Naive thymus-derived CD4-positive, alpha-beta T cell (primary cell): ENCODE data around the gene ITPR1. TPM values are rescaled to one million over a fixed set of nuclear protein-coding genes. Genes with fewer than 3 reads are reported as not detected.

Experiments used
- ATAC-seq: fragments of 150-1000 bp; cut with Tn5 transposase; 2 replicates; pipeline ENCODE4 v1.10.0; 2021; ENCODE audit warnings: mild to moderate bottlenecking, moderate library complexity
- CTCF ChIA-PET: fragments of 350-600 bp; sonication (Branson Sonifier 250); formaldehyde crosslinking; loops from one replicate; lab custom pipeline; 2021; ENCODE audit warnings: antibody characterized with exemption; lab: Charles Lee
- POLR2A ChIA-PET: fragments of 350-600 bp; sonication (Branson Sonifier 250); formaldehyde crosslinking; loops from one replicate; lab custom pipeline; 2021; ENCODE audit warnings: antibody characterized with exemption, inconsistent platforms; lab: Charles Lee
- DNase-seq, 9 donors: peaks; one replicate each; pipeline versions ENCODE4 v3.0.0 to v3.0.0-alpha.2; 2020 to 2022; ENCODE audit warnings: mixed read lengths in 1 of 9
- H3K27ac ChIP-seq: one replicate; pipeline ENCODE4 v1.7.0; 2013; ENCODE audit warnings: mild to moderate bottlenecking, low read depth, low read length, moderate library complexity
- H3K27me3 ChIP-seq, 2 donors: one replicate each; pipeline ENCODE4 v1.7.0; 2013; ENCODE audit warnings: low read length in 2 of 2, mild to moderate bottlenecking in 2 of 2, moderate library complexity in 2 of 2; ENCODE audit not compliant: control insufficient read depth in 2 of 2, insufficient read depth in 2 of 2
- H3K36me3 ChIP-seq, 3 experiments: 1 replicate in 2 of 3; 2 replicates in 1 of 3; pipeline ENCODE4 v1.7.0; 2013; ENCODE audit warnings: low read length in 3 of 3, mild to moderate bottlenecking in 3 of 3, moderate library complexity in 1 of 3; ENCODE audit not compliant: insufficient read depth in 3 of 3, control insufficient read depth in 2 of 3
- H3K4me1 ChIP-seq, 2 donors: one replicate each; pipeline ENCODE4 v1.7.0; 2013; ENCODE audit warnings: low read length in 2 of 2, mild to moderate bottlenecking in 2 of 2, moderate library complexity in 1 of 2; ENCODE audit not compliant: control insufficient read depth in 2 of 2, insufficient read depth in 2 of 2
- H3K4me3 ChIP-seq: 2 replicates; pipeline ENCODE4 v1.7.0; 2013; ENCODE audit warnings: mild to moderate bottlenecking, low read length
- H3K9me3 ChIP-seq, 3 experiments: 1 replicate in 2 of 3; 2 replicates in 1 of 3; pipeline ENCODE4 v1.7.0; 2013; ENCODE audit warnings: low read length in 3 of 3; ENCODE audit not compliant: control insufficient read depth in 2 of 3
- H3K27ac Mint-ChIP-seq, 9 donors: one replicate each; pipeline ENCODE4 v1.8.0; 2020 to 2022; ENCODE audit warnings: mixed read lengths in 9 of 9, mild to moderate bottlenecking in 8 of 9, moderate library complexity in 5 of 9, inconsistent platforms in 2 of 9
- H3K27me3 Mint-ChIP-seq, 5 donors: one replicate each; pipeline ENCODE4 v1.8.0; 2021 to 2022; ENCODE audit warnings: mixed read lengths in 5 of 5, mild to moderate bottlenecking in 1 of 5
- H3K36me3 Mint-ChIP-seq, 5 donors: one replicate each; pipeline ENCODE4 v1.8.0; 2020 to 2022; ENCODE audit warnings: mixed read lengths in 5 of 5, mild to moderate bottlenecking in 3 of 5, inconsistent platforms in 1 of 5
- H3K4me1 Mint-ChIP-seq, 7 donors: one replicate each; pipeline ENCODE4 v1.8.0; 2020 to 2022; ENCODE audit warnings: mixed read lengths in 7 of 7, mild to moderate bottlenecking in 3 of 7, inconsistent platforms in 1 of 7
- H3K4me3 Mint-ChIP-seq, 10 donors: one replicate each; pipeline ENCODE4 v1.8.0; 2020 to 2022; ENCODE audit warnings: mild to moderate bottlenecking in 10 of 10, mixed read lengths in 10 of 10, moderate library complexity in 6 of 10, inconsistent platforms in 2 of 10
- H3K9me3 Mint-ChIP-seq, 11 donors: one replicate each; pipeline ENCODE4 v1.8.0; 2020 to 2022; ENCODE audit warnings: mixed read lengths in 11 of 11, mild to moderate bottlenecking in 4 of 11, inconsistent platforms in 1 of 11, moderate library complexity in 1 of 11
- intact Hi-C, 2 donors: fragments of 100-400 bp; cut with micrococcal nuclease; formaldehyde crosslinking; loops; one replicate each; pipeline ENCODE4 v1.15.1; 2023
- polyA plus RNA-seq, 2 donors: library from polyadenylated mRNA; unstranded; fragments of 300-500 nt; fragmentation: Illumina TruSeq; gene quantifications; one replicate each; pipeline ENCODE4 v1.2.3, GENCODE V29; 2021
- total RNA-seq, 6 experiments: library from RNA in 5 of 6; stranded (reverse) in 5 of 6; gene quantifications; 1 replicate in 5 of 6; 2 replicates in 1 of 6; pipeline ENCODE4 v1.2.3 and lab custom pipeline; 2021 to 2026

The ITPR1 gene
- total and polyA plus RNA-seq, 7 experiments from 2014 or later: 15.1 to 118 (median 83.8) TPM

DNA sequence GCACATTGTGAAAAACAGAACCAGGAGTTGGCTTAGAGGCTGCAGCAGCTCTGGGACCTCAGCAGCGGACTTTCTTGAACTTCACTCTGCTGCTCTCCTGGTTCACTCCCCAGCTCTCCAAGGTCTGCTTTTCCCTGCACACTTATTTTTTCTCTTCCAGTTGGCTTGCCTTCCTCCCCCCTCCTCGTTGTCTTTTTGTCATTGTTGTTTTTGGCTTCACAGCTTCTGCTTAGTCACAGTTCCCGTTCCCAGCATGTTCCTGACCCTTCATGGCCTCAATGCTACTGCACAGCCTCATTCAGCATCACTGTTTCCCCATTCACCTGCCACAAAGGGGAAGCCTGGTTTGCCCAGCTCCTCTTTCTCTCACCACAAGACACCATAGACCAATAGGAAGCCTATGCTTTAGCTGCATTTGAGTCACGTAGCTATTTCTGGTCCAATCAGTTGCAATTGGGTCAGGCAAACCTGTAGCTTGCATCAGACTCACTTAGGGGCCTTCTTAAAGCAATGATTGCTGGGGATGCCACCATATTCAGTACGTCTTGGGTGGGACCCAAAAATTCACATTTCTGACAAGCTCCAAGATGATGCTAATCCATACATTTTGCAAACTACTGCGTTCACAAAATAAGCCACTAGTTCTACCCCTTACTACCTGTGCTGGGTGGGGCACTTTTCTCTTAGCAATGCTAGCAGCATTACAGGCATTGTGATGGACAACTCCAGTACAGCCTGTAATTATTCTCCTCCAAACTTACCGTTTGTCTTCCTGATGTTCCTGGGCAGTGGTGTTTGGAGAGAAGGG, 18.3 kb upstream of the ITPR1 start:
- H3K4me3 ChIP-seq: no peak overlapping the region
- peak overlapping the region in 1 of 10 donors; percentile 47 for H3K4me3 Mint-ChIP-seq
- H3K27me3 ChIP-seq: no peaks in the 10 kb centered on the region
- CTCF ChIA-PET: interaction anchor here (0.8 kb wide), 1 partner anchor 15 kb away, joined by 5 read pairs; no protein-coding TSS in a partner anchor
- ATAC-seq: peak; percentile 94
- H3K27ac Mint-ChIP-seq: peak overlapping the region in 1 of 9 donors; percentile 29
- no peaks in the 10 kb centered on the region for H3K9me3 ChIP-seq
- peaks cover 0 to 1% (median 0%) of the 10 kb centered on the region in 5 donors for H3K36me3 Mint-ChIP-seq
- DNase-seq: no peak
- POLR2A ChIA-PET: no interaction called here
- peaks cover 10 to 30% (median 25%) of the 10 kb centered on the region in 5 donors for H3K27me3 Mint-ChIP-seq
- no peak overlapping the region for H3K27ac ChIP-seq
- intact Hi-C loops: no loop called here
- peaks cover 0 to 2% (median 0%) of the 10 kb centered on the region in 11 donors for H3K9me3 Mint-ChIP-seq
- H3K4me1 ChIP-seq: no peaks in the 10 kb centered on the region
- no peaks in the 10 kb centered on the region for H3K36me3 ChIP-seq
- H3K4me1 Mint-ChIP-seq: peaks cover 0 to 7% (median 0%) of the 10 kb centered on the region in 7 donors

DNA sequence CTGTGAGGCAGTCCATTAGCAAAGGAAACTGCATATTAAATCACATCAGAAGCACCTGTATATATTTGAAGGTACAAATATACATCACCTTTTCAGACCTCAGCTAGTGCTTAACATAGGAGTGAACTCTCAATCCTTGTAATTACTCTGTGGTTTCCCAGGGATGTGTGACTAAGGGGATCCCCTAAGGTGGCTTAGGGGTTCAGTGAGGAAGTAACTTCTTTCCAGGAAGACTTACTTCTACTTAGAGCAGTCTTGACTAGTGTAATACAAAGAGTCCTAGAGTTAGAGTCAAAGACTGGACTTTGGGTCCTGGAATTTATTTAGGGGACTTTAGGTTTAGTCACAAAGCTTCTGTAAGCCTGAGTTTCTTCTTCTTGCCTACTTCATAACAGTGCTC, 17.3 kb upstream of the ITPR1 start:
- Mint-ChIP-seq H3K27me3 (peaks cover 10 to 34% (median 25%) of the 10 kb centered on the region in 5 donors), H3K36me3 (peaks cover 0 to 1% (median 0%) of the 10 kb centered on the region in 5 donors), H3K4me3 (no peak overlapping the region), H3K27ac (no peak overlapping the region), H3K4me1 (peaks cover 0 to 7% (median 0%) of the 10 kb centered on the region in 7 donors), H3K9me3 (peaks cover 0 to 2% (median 0%) of the 10 kb centered on the region in 11 donors)
- Histone ChIP-seq H3K27me3 (no peaks in the 10 kb centered on the region), H3K27ac (no peak overlapping the region), H3K4me1 (no peaks in the 10 kb centered on the region), H3K36me3 (no peaks in the 10 kb centered on the region), H3K4me3 (no peak overlapping the region), H3K9me3 (no peaks in the 10 kb centered on the region)
- intact Hi-C loops: no loop called here
- ATAC-seq (no peak), DNase-seq (no peak)
- CTCF ChIA-PET: no interaction called here
- POLR2A ChIA-PET: no interaction called here

DNA sequence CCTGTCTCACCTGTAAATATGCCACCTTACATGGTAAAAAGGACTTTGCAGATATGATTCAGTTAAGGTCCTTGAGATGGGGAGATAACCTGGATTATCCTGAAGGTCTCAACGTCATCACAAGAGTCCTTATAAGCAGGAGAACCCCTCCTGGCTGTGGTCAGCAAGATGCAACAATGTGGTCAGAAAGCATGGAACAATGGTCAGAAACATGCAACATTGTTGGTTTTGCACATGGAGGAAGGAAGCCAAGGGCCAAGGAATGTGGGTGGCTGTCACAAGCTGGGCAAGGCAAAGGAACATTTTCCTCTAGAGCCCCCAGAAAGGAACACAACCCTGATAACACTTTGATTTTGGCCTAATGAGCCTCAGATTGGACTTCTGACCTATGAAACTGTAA, 16.7 kb upstream of the ITPR1 start:
- intact Hi-C loops: no loop called here
- no peaks in the 10 kb centered on the region for H3K36me3 ChIP-seq
- DNase-seq (no peak), ATAC-seq (no peak)
- peaks cover 0 to 7% (median 0%) of the 10 kb centered on the region in 7 donors for H3K4me1 Mint-ChIP-seq
- ChIA-PET CTCF (no interaction called here), POLR2A (no interaction called here)
- no peaks in the 10 kb centered on the region for H3K9me3 ChIP-seq
- H3K36me3 Mint-ChIP-seq: peaks cover 0 to 1% (median 0%) of the 10 kb centered on the region in 5 donors
- H3K27me3 Mint-ChIP-seq: peaks cover 10 to 38% (median 25%) of the 10 kb centered on the region in 5 donors
- no peak overlapping the region for H3K27ac Mint-ChIP-seq
- H3K4me1 ChIP-seq: no peaks in the 10 kb centered on the region
- H3K27me3 ChIP-seq: no peaks in the 10 kb centered on the region
- H3K4me3 Mint-ChIP-seq: no peak overlapping the region
- no peak overlapping the region for H3K4me3 ChIP-seq
- H3K27ac ChIP-seq: no peak overlapping the region
- H3K9me3 Mint-ChIP-seq: peaks cover 0 to 2% (median 0%) of the 10 kb centered on the region in 11 donors

DNA sequence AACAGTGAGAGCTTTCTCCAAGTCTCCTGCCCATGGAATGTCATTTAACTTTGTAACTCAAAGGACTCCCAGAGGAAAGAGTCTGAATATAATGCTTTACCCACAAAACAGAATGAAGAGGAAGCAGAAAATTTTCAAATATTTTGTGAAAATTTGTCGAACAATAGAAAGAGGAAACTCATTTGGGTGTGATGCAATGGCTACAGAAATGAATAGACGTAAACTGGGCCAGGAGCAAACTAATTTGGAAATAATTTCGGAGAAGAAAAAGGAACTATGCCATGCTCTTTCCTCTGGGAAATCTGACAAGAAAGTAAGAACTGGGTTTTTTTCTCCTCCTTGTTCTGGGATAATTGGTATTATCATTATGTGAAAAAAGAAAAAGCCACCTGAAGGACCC, 14.9 kb upstream of the ITPR1 start:
- Mint-ChIP-seq H3K4me3 (no peak overlapping the region), H3K36me3 (peaks cover 0 to 1% (median 0%) of the 10 kb centered on the region in 5 donors), H3K27ac (no peak overlapping the region), H3K9me3 (no peaks in the 10 kb centered on the region), H3K27me3 (peaks cover 10 to 28% (median 16%) of the 10 kb centered on the region in 5 donors), H3K4me1 (peaks cover 0 to 7% (median 0%) of the 10 kb centered on the region in 7 donors)
- POLR2A ChIA-PET: no interaction called here
- no peak for DNase-seq
- CTCF ChIA-PET: no interaction called here
- Histone ChIP-seq H3K27ac (no peak overlapping the region), H3K4me1 (no peaks in the 10 kb centered on the region), H3K9me3 (no peaks in the 10 kb centered on the region), H3K4me3 (no peak overlapping the region), H3K27me3 (no peaks in the 10 kb centered on the region), H3K36me3 (no peaks in the 10 kb centered on the region)
- intact Hi-C loops: no loop called here
- ATAC-seq: no peak

DNA sequence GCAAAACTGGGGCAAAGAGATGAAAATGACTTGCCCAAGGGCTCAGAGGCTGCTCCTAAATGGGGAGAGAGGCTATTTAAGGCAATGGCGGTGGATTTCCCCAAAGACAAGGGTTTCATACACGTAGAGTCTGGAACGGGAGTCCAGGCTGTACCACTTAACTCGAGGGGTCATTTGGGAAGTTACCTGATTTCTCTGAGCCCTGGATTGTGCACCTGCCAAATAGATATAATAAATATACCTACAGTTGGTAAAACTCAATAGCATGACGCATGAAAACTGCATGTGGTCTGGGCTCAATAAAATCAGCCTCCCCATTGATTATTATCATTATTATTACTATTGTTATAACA, 1.3 kb upstream of the ITPR1 start:
- H3K36me3 Mint-ChIP-seq: peaks cover 0 to 8% (median 0%) of the 10 kb centered on the region in 5 donors
- intact Hi-C loops: loop anchor here (2.0 to 10.0 kb wide), 9 partner anchors 81 to 1315 kb away; partner anchors contain the start of gene CRBN (in 1 of the 2)
- ChIA-PET POLR2A (interaction anchor here (1.5 to 5.2 kb wide), 3 partner anchors 24 to 700 kb away, joined by 4 to 97 read pairs (median 55); partner anchors contain the start of gene SUMF1), CTCF (interaction anchor here (0.8 to 1.5 kb wide), 3 partner anchors 27 to 142 kb away, joined by 3 to 6 read pairs (median 3); no protein-coding TSS in a partner anchor)
- H3K36me3 ChIP-seq: peaks cover 0 to 3% (median 0%) of the 10 kb centered on the region in 3 experiments
- H3K27ac ChIP-seq: peak overlapping the region; percentile 89
- H3K27ac Mint-ChIP-seq: peak overlapping the region in 5 of 9 donors; percentile 87 to 96 (median 90)
- peak overlapping the region; percentile 93 to 98 (median 96) for H3K4me3 Mint-ChIP-seq
- H3K4me1 Mint-ChIP-seq: peaks cover 31 to 43% (median 37%) of the 10 kb centered on the region in 7 donors
- no peaks in the 10 kb centered on the region for H3K9me3 Mint-ChIP-seq
- no peaks in the 10 kb centered on the region for H3K9me3 ChIP-seq
- H3K27me3 ChIP-seq: no peaks in the 10 kb centered on the region
- peak overlapping the region; percentile 84 for H3K4me3 ChIP-seq
- peaks cover 0 to 48% (median 0%) of the 10 kb centered on the region in 5 donors for H3K27me3 Mint-ChIP-seq
- DNase-seq (no peak), ATAC-seq (no peak)
- peaks cover 14 to 17% of the 10 kb centered on the region in 2 donors for H3K4me1 ChIP-seq

DNA sequence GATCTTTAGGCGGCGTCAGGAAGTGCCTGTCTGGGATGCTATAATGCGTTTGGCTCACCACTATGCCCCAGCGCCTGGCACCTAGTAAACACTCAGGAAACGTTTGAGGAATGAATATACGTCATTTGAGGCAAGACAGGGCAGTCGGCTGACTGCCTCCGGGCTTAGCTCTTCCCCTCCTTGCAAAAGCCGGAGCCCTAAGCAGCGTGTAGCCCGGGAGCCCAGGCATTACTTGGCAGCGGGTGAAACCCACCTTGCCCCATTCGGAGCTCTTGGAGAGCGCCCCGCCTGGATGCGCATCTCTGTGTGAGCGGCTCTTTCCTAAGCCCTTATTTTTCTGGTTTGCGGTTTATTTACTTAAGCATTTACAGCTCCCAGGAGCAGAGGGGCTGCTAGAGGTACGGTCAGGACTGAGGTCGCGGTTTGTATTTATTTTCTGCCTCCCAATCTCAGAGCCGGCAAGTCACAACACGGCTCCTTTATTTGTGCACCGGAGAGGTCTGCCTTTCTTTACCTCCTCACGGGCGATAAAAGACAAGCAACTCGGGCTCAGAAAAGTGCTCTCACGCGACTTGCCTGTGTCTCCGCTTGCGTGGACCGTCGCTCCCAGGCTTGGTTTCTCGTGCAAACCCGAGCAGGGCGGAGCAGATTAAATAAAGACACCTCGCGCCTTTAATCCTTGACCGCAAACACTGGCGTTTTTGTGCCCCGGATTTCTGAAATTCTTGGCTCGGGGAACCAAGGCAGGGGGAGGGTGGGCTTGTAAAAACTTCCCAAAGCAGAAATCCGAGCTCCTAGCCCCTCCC, 737 bp upstream of the ITPR1 start:
- CTCF ChIA-PET: interaction anchor here (0.8 to 3.4 kb wide), 6 partner anchors 11 to 91 kb away, joined by 3 to 31 read pairs (median 5); partner anchors contain the start of gene SUMF1
- H3K36me3 Mint-ChIP-seq: peaks cover 0 to 8% (median 0%) of the 10 kb centered on the region in 5 donors
- H3K27me3 Mint-ChIP-seq: peaks cover 0 to 45% (median 0%) of the 10 kb centered on the region in 5 donors
- DNase-seq: peak in 8 of 9 donors; percentile 28 to 51 (median 34)
- H3K36me3 ChIP-seq: peaks cover 0 to 3% (median 0%) of the 10 kb centered on the region in 3 experiments
- no peaks in the 10 kb centered on the region for H3K27me3 ChIP-seq
- peak; percentile 17 for ATAC-seq
- no peaks in the 10 kb centered on the region for H3K9me3 Mint-ChIP-seq
- H3K4me3 ChIP-seq: peak overlapping the region; percentile 84
- no peaks in the 10 kb centered on the region for H3K9me3 ChIP-seq
- H3K4me3 Mint-ChIP-seq: peak overlapping the region; percentile 93 to 98 (median 96)
- intact Hi-C loops: loop anchor here (1.0 to 10.0 kb wide), 22 partner anchors 12 to 1366 kb away; partner anchors contain the start of genes ARL8B (in 2 of the 2), CRBN (in 2 of the 2), SETMAR (in 2 of the 2) and SUMF1 (in 2 of the 2)
- POLR2A ChIA-PET: interaction anchor here (1.0 to 5.2 kb wide), 12 partner anchors 13 to 1300 kb away, joined by 3 to 97 read pairs (median 6); partner anchors contain the start of genes EDEM1, SETMAR and SUMF1
- peak overlapping the region; percentile 86 to 96 (median 90) for H3K27ac Mint-ChIP-seq
- peaks cover 34 to 48% (median 39%) of the 10 kb centered on the region in 7 donors for H3K4me1 Mint-ChIP-seq
- peaks cover 14 to 17% of the 10 kb centered on the region in 2 donors for H3K4me1 ChIP-seq
- H3K27ac ChIP-seq: peak overlapping the region; percentile 89
